Subcutaneous abdominal adipose tissue (tissue), 5 donors: ENCODE data around the gene CHMP4B.
A peak's percentile ranks its signal among the peaks of the same experiment; 100 is the strongest.

ENCODE experiments used
- H3K27ac ChIP-seq: one replicate; pipeline ENCODE4 v1.7.0; 2013; ENCODE audit warnings: low read depth, mild to moderate bottlenecking, inconsistent platforms, low read length, moderate library complexity
- H3K27me3 ChIP-seq, 5 donors: one replicate each; pipeline ENCODE4 v1.7.0; 2013; ENCODE audit warnings: low read length in 5 of 5, inconsistent platforms in 1 of 5; ENCODE audit not compliant: control insufficient read depth in 5 of 5, insufficient read depth in 4 of 5
- H3K36me3 ChIP-seq, 5 donors: one replicate each; pipeline ENCODE4 v1.7.0; 2013; ENCODE audit warnings: low read length in 5 of 5; ENCODE audit not compliant: control insufficient read depth in 5 of 5, insufficient read depth in 5 of 5
- H3K4me1 ChIP-seq, 5 donors: one replicate each; pipeline ENCODE4 v1.7.0; 2013; ENCODE audit warnings: low read length in 5 of 5, mild to moderate bottlenecking in 3 of 5, moderate library complexity in 1 of 5; ENCODE audit not compliant: control insufficient read depth in 5 of 5, insufficient read depth in 5 of 5
- H3K4me3 ChIP-seq, 5 donors: one replicate each; pipeline ENCODE4 v1.7.0; 2013; ENCODE audit warnings: low read length in 5 of 5, low read depth in 1 of 5
- H3K9ac ChIP-seq, 5 donors: one replicate each; pipeline ENCODE4 v1.7.0; 2013; ENCODE audit warnings: low read length in 5 of 5, mild to moderate bottlenecking in 4 of 5, moderate library complexity in 3 of 5
- H3K9me3 ChIP-seq, 5 donors: one replicate each; pipeline ENCODE4 v1.7.0; 2013; ENCODE audit warnings: low read length in 5 of 5; ENCODE audit not compliant: control insufficient read depth in 5 of 5
- donor health status: healthy.
- donor health status: healthy.
- donor health status: healthy.
- donor health status: healthy.
- donor health status: healthy.

Gene CHMP4B

GRCh38 chr20:33810885-33811775 is at the start of gene CHMP4B:
Gene CHMP4B (plus strand): TSS chr20:33811348. CDS start chr20:33811469, 121 bp downstream.
- Histone ChIP-seq H3K4me3 (peak within 1 kb of the TSS; percentile 84 to 100 (median 94)), H3K27me3 (no peaks in the 10 kb centered on the region), H3K9me3 (no peaks in the 10 kb centered on the region), H3K36me3 (peaks cover 0 to 5% (median 0%) of the 10 kb centered on the region in 5 donors), H3K4me1 (peaks cover 3 to 45% (median 38%) of the 10 kb centered on the region in 5 donors), H3K9ac (peak within 1 kb of the TSS; percentile 100), H3K27ac (peak within 1 kb of the TSS; percentile 100)

GRCh38 chr20:33761698-33762250 is 49.4 kb upstream of the CHMP4B start:
- no peak overlapping the region for H3K4me3 ChIP-seq
- H3K36me3 ChIP-seq = peaks cover 7 to 44% (median 33%) of the 10 kb centered on the region in 5 donors
- no peak overlapping the region for H3K27ac ChIP-seq
- no peaks in the 10 kb centered on the region for H3K27me3 ChIP-seq
- peaks cover 0 to 12% (median 9%) of the 10 kb centered on the region in 5 donors for H3K9me3 ChIP-seq
- H3K9ac ChIP-seq = no peak overlapping the region
- no peaks in the 10 kb centered on the region for H3K4me1 ChIP-seq

- peaks cover 6 to 40% (median 23%) of the 10 kb centered on the region in 5 donors for H3K36me3 ChIP-seq
- no peaks in the 10 kb centered on the region for H3K9me3 ChIP-seq
- no peak overlapping the region for H3K4me3 ChIP-seq
- H3K9ac ChIP-seq = no peak overlapping the region
- no peaks in the 10 kb centered on the region for H3K27me3 ChIP-seq
- H3K4me1 ChIP-seq = peaks cover 0 to 2% (median 0%) of the 10 kb centered on the region in 5 donors
- H3K27ac ChIP-seq = no peak overlapping the region
Observed at GRCh38 chr20:33765099-33765498, 46.0 kb upstream of the CHMP4B start.

GRCh38 chr20:33765592-33765991 is 45.6 kb upstream of the CHMP4B start:
- Histone ChIP-seq H3K4me3 (no peak overlapping the region), H3K36me3 (peaks cover 6 to 45% (median 23%) of the 10 kb centered on the region in 5 donors), H3K27ac (no peak overlapping the region), H3K9ac (no peak overlapping the region), H3K9me3 (no peaks in the 10 kb centered on the region), H3K4me1 (peaks cover 0 to 2% (median 0%) of the 10 kb centered on the region in 5 donors), H3K27me3 (no peaks in the 10 kb centered on the region)

- Histone ChIP-seq H3K27ac (no peak overlapping the region), H3K9me3 (no peaks in the 10 kb centered on the region), H3K36me3 (peaks cover 6 to 43% (median 20%) of the 10 kb centered on the region in 5 donors)
Observed at GRCh38 chr20:33766686-33767085, 44.5 kb upstream of the CHMP4B start.

GRCh38 chr20:33767777-33768138 is 43.4 kb upstream of the CHMP4B start:
- Histone ChIP-seq H3K4me1 (peaks cover 0 to 2% (median 0%) of the 10 kb centered on the region in 5 donors), H3K36me3 (peaks cover 6 to 39% (median 18%) of the 10 kb centered on the region in 5 donors), H3K27me3 (no peaks in the 10 kb centered on the region), H3K9ac (no peak overlapping the region), H3K4me3 (no peak overlapping the region), H3K27ac (no peak overlapping the region), H3K9me3 (no peaks in the 10 kb centered on the region)

More at GRCh38 chr20:33766686-33767085, 44.5 kb upstream of the CHMP4B start:
- Histone ChIP-seq H3K27me3 (no peaks in the 10 kb centered on the region), H3K4me1 (peaks cover 0 to 2% (median 0%) of the 10 kb centered on the region in 5 donors), H3K4me3 (no peak overlapping the region), H3K9ac (no peak overlapping the region)

- H3K4me1 ChIP-seq = peaks cover 0 to 2% (median 0%) of the 10 kb centered on the region in 5 donors
- no peak overlapping the region for H3K4me3 ChIP-seq
- no peak overlapping the region for H3K9ac ChIP-seq
- H3K27me3 ChIP-seq = no peaks in the 10 kb centered on the region
- no peaks in the 10 kb centered on the region for H3K9me3 ChIP-seq
- H3K36me3 ChIP-seq = peaks cover 3 to 42% (median 21%) of the 10 kb centered on the region in 5 donors
- H3K27ac ChIP-seq = no peak overlapping the region
Observed at GRCh38 chr20:33769043-33769442, 42.1 kb upstream of the CHMP4B start.

- Histone ChIP-seq H3K27me3 (no peaks in the 10 kb centered on the region), H3K4me1 (peaks cover 0 to 2% (median 0%) of the 10 kb centered on the region in 5 donors), H3K9ac (no peak overlapping the region), H3K9me3 (no peaks in the 10 kb centered on the region), H3K4me3 (no peak overlapping the region), H3K36me3 (peaks cover 3 to 42% (median 21%) of the 10 kb centered on the region in 5 donors), H3K27ac (no peak overlapping the region)
Observed at GRCh38 chr20:33770005-33770404, 41.1 kb upstream of the CHMP4B start.

GRCh38 chr20:33771938-33772337 is 39.2 kb upstream of the CHMP4B start:
- H3K9me3 ChIP-seq = no peaks in the 10 kb centered on the region
- no peak overlapping the region for H3K27ac ChIP-seq
- H3K27me3 ChIP-seq = no peaks in the 10 kb centered on the region
- no peak overlapping the region for H3K9ac ChIP-seq
- H3K36me3 ChIP-seq = peaks cover 3 to 36% (median 15%) of the 10 kb centered on the region in 5 donors
- no peak overlapping the region for H3K4me3 ChIP-seq
- peaks cover 0 to 2% (median 0%) of the 10 kb centered on the region in 5 donors for H3K4me1 ChIP-seq

- no peak overlapping the region for H3K4me3 ChIP-seq
- no peaks in the 10 kb centered on the region for H3K9me3 ChIP-seq
- H3K27ac ChIP-seq = no peak overlapping the region
- peaks cover 0 to 2% (median 0%) of the 10 kb centered on the region in 5 donors for H3K4me1 ChIP-seq
- no peaks in the 10 kb centered on the region for H3K27me3 ChIP-seq
- no peak overlapping the region for H3K9ac ChIP-seq
- peaks cover 3 to 31% (median 13%) of the 10 kb centered on the region in 5 donors for H3K36me3 ChIP-seq
Observed at GRCh38 chr20:33772439-33772838, 38.7 kb upstream of the CHMP4B start.
